Measurements from ENCODE around the gene WDPCP.
"Not testable (repeated sequence)": the region's sequence is repeated elsewhere in the genome, so short reads cannot be mapped to it uniquely, and the experiment has no call there.

WDPCP gene

GRCh38 chr2:63477686-63478085 lies 110.6 kb downstream of the WDPCP start:
- no peak for TF ChIP-seq CTCF (IDR thresholded peaks at IDR 0.05; ENCODE audit: extremely low read depth, missing control alignments)
- DNase-seq (ENCODE audit: low spot score): no peak

- DNase-seq (ENCODE audit: low spot score): not testable (repeated sequence)
These were observed 119.0 kb downstream of the WDPCP start for GRCh38 chr2:63469313-63469712.

GRCh38 chr2:63465633-63466032 lies 122.6 kb downstream of the WDPCP start:
- DNase-seq (ENCODE audit: low spot score): no peak
- TF ChIP-seq CTCF (IDR thresholded peaks at IDR 0.05; ENCODE audit: extremely low read depth, missing control alignments): no peak

GRCh38 chr2:63463142-63463541 lies 125.1 kb downstream of the WDPCP start:
- no peak for TF ChIP-seq CTCF (IDR thresholded peaks at IDR 0.05; ENCODE audit: extremely low read depth, missing control alignments)
- no peak for DNase-seq (ENCODE audit: low spot score)

GRCh38 chr2:63446658-63447057 lies 141.6 kb downstream of the WDPCP start:
- TF ChIP-seq CTCF (IDR thresholded peaks at IDR 0.05; ENCODE audit: extremely low read depth, missing control alignments): no peak
- DNase-seq (ENCODE audit: low spot score): no peak

GRCh38 chr2:63444565-63445288 lies 143.6 kb downstream of the WDPCP start:
- peak; percentile 14 for DNase-seq (ENCODE audit: low spot score)
- no peak for TF ChIP-seq CTCF (IDR thresholded peaks at IDR 0.05; ENCODE audit: extremely low read depth, missing control alignments)

- no peak for TF ChIP-seq CTCF (IDR thresholded peaks at IDR 0.05; ENCODE audit: extremely low read depth, missing control alignments)
These were observed 147.7 kb downstream of the WDPCP start for GRCh38 chr2:63440612-63441011.

GRCh38 chr2:63438181-63438580 lies 150.1 kb downstream of the WDPCP start:
- DNase-seq (ENCODE audit: low spot score): no peak
- no peak for TF ChIP-seq CTCF (IDR thresholded peaks at IDR 0.05; ENCODE audit: extremely low read depth, missing control alignments)

More at GRCh38 chr2:63440612-63441011, 147.7 kb downstream of the WDPCP start:
- DNase-seq (ENCODE audit: low spot score): no peak

Measured in GM20000 (cell line).